ENCODE results near the gene LIF. TPM values are rescaled to one million over a fixed set of nuclear protein-coding genes. Genes with fewer than 3 reads are reported as not detected.

LIF gene
- total and polyA plus RNA-seq, 2 donors (not counting 3 experiments of a cell fraction or from before 2014, with no cell fraction given) = 0.12 to 0.27 TPM

DNA sequence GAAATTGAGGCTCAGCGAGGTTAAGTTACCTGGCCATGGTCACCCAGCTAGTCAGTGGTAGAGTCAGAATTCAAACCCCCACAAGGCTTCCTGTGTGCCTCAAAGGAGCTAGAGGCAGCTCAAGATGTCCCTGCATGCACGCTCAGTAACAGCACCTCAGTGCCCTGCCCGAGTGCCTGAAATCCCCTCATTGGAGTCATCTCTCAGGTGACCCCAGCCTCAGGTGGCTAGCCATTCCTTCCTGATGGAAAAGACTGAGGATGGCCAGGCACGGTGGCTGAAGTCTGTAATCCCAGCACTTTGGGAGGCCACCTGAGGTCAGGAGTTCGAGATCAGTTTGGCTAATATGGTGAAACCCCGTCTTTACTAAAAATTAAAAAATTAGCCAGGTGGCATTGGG, 36.9 kb downstream of the LIF start:
- BruUV-seq (replicated peaks) = no TSS peak
- Histone ChIP-seq H3K27ac (ENCODE audit: insufficient read depth, low read depth, low read length) (no peak overlapping the region), H3K4me1 (ENCODE audit: control insufficient read depth, extremely low read depth, insufficient read depth, low read length) (peaks cover 37% of the 10 kb centered on the region)

More for the DNA sequence above, 36.9 kb downstream of the LIF start:
- Histone ChIP-seq H3K9me1 (replicated peaks; ENCODE audit: control insufficient read depth, extremely low read depth, insufficient read depth, low read length) (no peaks in the 10 kb centered on the region), H3K4me2 (ENCODE audit: insufficient read depth, low read length) (no peak overlapping the region), H3K4me3 (replicated peaks in 1 of 3; ENCODE audit: insufficient read depth in 1 of 3, low read depth in 1 of 3, low read length in 3 of 3) (no peak overlapping the region), H3K9ac (replicated peaks; ENCODE audit: extremely low read depth, insufficient read depth, low read length) (no peak overlapping the region), H2AFZ (ENCODE audit: low read depth, low read length) (no peak overlapping the region), H3K9me3 (replicated peaks; ENCODE audit: control insufficient read depth, insufficient read depth, low read length) (no peaks in the 10 kb centered on the region), H3K79me2 (ENCODE audit: control insufficient read depth, insufficient read depth, low read length) (no peaks in the 10 kb centered on the region), H4K20me1 (replicated peaks; ENCODE audit: control insufficient read depth, extremely low read depth, insufficient read depth, low read length) (no peaks in the 10 kb centered on the region), H3K27me3 (ENCODE audit: control insufficient read depth in 2 of 2, insufficient read depth in 2 of 2, low read length in 2 of 2) (no peaks in the 10 kb centered on the region), H3K36me3 (ENCODE audit: control insufficient read depth in 2 of 2, extremely low read depth in 1 of 2, insufficient read depth in 2 of 2, low read length in 2 of 2) (no peaks in the 10 kb centered on the region)
- CTCF ChIA-PET = interaction anchor here (2.1 kb wide), 1 partner anchor 13 kb away, joined by 6 read pairs; no protein-coding TSS in a partner anchor
- dilution Hi-C loops (cut with MboI; ENCODE audit: extremely low pct_ligation_motif_present, low sequenced_read_pairs) = no loop called here
- no peak for TF ChIP-seq POLR2AphosphoS5 (IDR thresholded peaks at IDR 0.05; ENCODE audit: insufficient read depth, low read depth, low read length)
- TF ChIP-seq, protein P1, sequence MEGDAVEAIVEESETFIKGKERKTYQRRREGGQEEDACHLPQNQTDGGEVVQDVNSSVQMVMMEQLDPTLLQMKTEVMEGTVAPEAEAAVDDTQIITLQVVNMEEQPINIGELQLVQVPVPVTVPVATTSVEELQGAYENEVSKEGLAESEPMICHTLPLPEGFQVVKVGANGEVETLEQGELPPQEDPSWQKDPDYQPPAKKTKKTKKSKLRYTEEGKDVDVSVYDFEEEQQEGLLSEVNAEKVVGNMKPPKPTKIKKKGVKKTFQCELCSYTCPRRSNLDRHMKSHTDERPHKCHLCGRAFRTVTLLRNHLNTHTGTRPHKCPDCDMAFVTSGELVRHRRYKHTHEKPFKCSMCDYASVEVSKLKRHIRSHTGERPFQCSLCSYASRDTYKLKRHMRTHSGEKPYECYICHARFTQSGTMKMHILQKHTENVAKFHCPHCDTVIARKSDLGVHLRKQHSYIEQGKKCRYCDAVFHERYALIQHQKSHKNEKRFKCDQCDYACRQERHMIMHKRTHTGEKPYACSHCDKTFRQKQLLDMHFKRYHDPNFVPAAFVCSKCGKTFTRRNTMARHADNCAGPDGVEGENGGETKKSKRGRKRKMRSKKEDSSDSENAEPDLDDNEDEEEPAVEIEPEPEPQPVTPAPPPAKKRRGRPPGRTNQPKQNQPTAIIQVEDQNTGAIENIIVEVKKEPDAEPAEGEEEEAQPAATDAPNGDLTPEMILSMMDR (IDR thresholded peaks at IDR 0.05; ENCODE audit: extremely low read depth in 1 of 2, insufficient read depth in 1 of 2, low read depth in 1 of 2, low read length in 2 of 2) = no peak
- TF ChIP-seq EZH2 (IDR thresholded peaks at IDR 0.05; ENCODE audit: borderline replicate concordance, low read depth, low read length, severe bottlenecking) = no peak
- no peak for TF ChIP-seq GATA2 (IDR thresholded peaks at IDR 0.05; ENCODE audit: insufficient read depth, insufficient read length, low read depth, low read length)
- no peak for TF ChIP-seq MAX (IDR thresholded peaks at IDR 0.05; ENCODE audit: insufficient read depth, insufficient read length)
- TF ChIP-seq JUN (IDR thresholded peaks at IDR 0.05; ENCODE audit: borderline replicate concordance, insufficient read depth, insufficient read length, low read depth) = no peak
- TF ChIP-seq POLR2A (IDR thresholded peaks at IDR 0.05; ENCODE audit: low read depth, low read length) = no peak
- TF ChIP-seq MYC (IDR thresholded peaks at IDR 0.05; ENCODE audit: low read depth, low read length) = no peak
- no peak for TF ChIP-seq FOS (IDR thresholded peaks at IDR 0.05; ENCODE audit: borderline replicate concordance, insufficient read depth, low read length)
- intact Hi-C loops (cut with micrococcal nuclease) = no loop called here
- FAIRE-seq = no peak
- POLR2A ChIA-PET = interaction anchor here (0.6 to 1.0 kb wide), 2 partner anchors 13 to 538 kb away, joined by 3 to 5 read pairs; no protein-coding TSS in a partner anchor
- no peak for DNase-seq (ENCODE audit: low read depth, low spot score)
